Trophoblast cell (in vitro differentiated cells and primary cell): ENCODE measurements around the gene EPHA6.

Source experiments
- DNase-seq, 2 donors: peaks; one replicate each; pipeline ENCODE4 v3.0.0-alpha.2; 2016
- H2AFZ ChIP-seq: 2 replicates; pipeline ENCODE4 v1.6.1; 2013; ENCODE audit warnings: low read length, moderate library complexity, mild to moderate bottlenecking; ENCODE audit not compliant: insufficient read depth, poor library complexity
- H2AK5ac ChIP-seq: 2 replicates; pipeline ENCODE4 v1.6.1; 2013; ENCODE audit warnings: mild to moderate bottlenecking, low read length
- H2BK120ac ChIP-seq: 2 replicates; pipeline ENCODE4 v1.6.1; 2013; ENCODE audit warnings: low read length, mild to moderate bottlenecking, moderate library complexity; ENCODE audit not compliant: insufficient read depth, poor library complexity
- H2BK12ac ChIP-seq: 2 replicates; pipeline ENCODE4 v1.6.1; 2013; ENCODE audit warnings: mild to moderate bottlenecking, low read length, moderate library complexity
- H2BK5ac ChIP-seq: 2 replicates; pipeline ENCODE4 v1.6.1; 2013; ENCODE audit warnings: low read length, low read depth, moderate library complexity, mild to moderate bottlenecking; ENCODE audit not compliant: poor library complexity
- H3K14ac ChIP-seq: 2 replicates; pipeline ENCODE4 v1.6.1; 2013; ENCODE audit warnings: mild to moderate bottlenecking, low read length
- H3K18ac ChIP-seq: 2 replicates; pipeline ENCODE4 v1.6.1; 2013; ENCODE audit warnings: mild to moderate bottlenecking, low read length
- H3K23ac ChIP-seq: 2 replicates; pipeline ENCODE4 v1.6.1; 2013; ENCODE audit warnings: low read length
- H3K27ac ChIP-seq: 2 replicates; pipeline ENCODE4 v1.5.1; 2013; ENCODE audit warnings: low read depth, mild to moderate bottlenecking, inconsistent platforms, low read length, moderate library complexity
- H3K27me3 ChIP-seq: 2 replicates; pipeline ENCODE4 v1.6.1; 2013; ENCODE audit warnings: inconsistent platforms, mild to moderate bottlenecking, low read length, moderate library complexity; ENCODE audit not compliant: insufficient read depth
- H3K36me3 ChIP-seq, 2 experiments: 1 replicate in 1 of 2; 2 replicates in 1 of 2; pipeline ENCODE4 v1.6.1; 2013; ENCODE audit warnings: low read length in 2 of 2, mild to moderate bottlenecking in 2 of 2, moderate library complexity in 1 of 2; ENCODE audit not compliant: insufficient read depth in 2 of 2, control insufficient read depth in 1 of 2
- H3K4ac ChIP-seq: 2 replicates; pipeline ENCODE4 v1.6.1; 2013; ENCODE audit warnings: low read depth, mild to moderate bottlenecking, low read length, moderate library complexity
- H3K4me1 ChIP-seq, 2 experiments: 1 replicate in 1 of 2; 2 replicates in 1 of 2; pipeline ENCODE4 v1.6.1; 2013; ENCODE audit warnings: low read length in 2 of 2, mild to moderate bottlenecking in 2 of 2, moderate library complexity in 1 of 2; ENCODE audit not compliant: insufficient read depth in 2 of 2, control insufficient read depth in 1 of 2
- H3K4me2 ChIP-seq: 2 replicates; pipeline ENCODE4 v1.6.1; 2013; ENCODE audit warnings: inconsistent platforms, mild to moderate bottlenecking, low read length, moderate library complexity
- H3K4me3 ChIP-seq: 2 replicates; pipeline ENCODE4 v1.5.1; 2013; ENCODE audit warnings: mild to moderate bottlenecking, low read depth, low read length, inconsistent platforms
- H3K79me1 ChIP-seq: one replicate; pipeline ENCODE4 v1.6.1; 2013; ENCODE audit warnings: low read length
- H3K79me2 ChIP-seq: 2 replicates; pipeline ENCODE4 v1.6.1; 2013; ENCODE audit warnings: low read length, mild to moderate bottlenecking; ENCODE audit not compliant: control insufficient read depth, insufficient read depth, poor library complexity
- H3K9ac ChIP-seq: 2 replicates; pipeline ENCODE4 v1.6.1; 2013; ENCODE audit warnings: mild to moderate bottlenecking, low read length
- H3K9me3 ChIP-seq: 2 replicates; pipeline ENCODE4 v1.6.1; 2013; ENCODE audit warnings: low read depth, mild to moderate bottlenecking, control low read depth, inconsistent platforms, low read length; ENCODE audit not compliant: insufficient read depth
- H4K12ac ChIP-seq: 2 replicates; pipeline ENCODE4 v1.6.1; 2013; ENCODE audit warnings: low read depth, mild to moderate bottlenecking, low read length, moderate library complexity
- H4K8ac ChIP-seq: 2 replicates; pipeline ENCODE4 v1.6.1; 2013; ENCODE audit warnings: low read depth, mild to moderate bottlenecking, low read length, moderate library complexity
- H4K91ac ChIP-seq: one replicate; pipeline ENCODE4 v1.6.1; 2013; ENCODE audit warnings: low read depth, mild to moderate bottlenecking, low read length, moderate library complexity
- WGBS: extraction: QIAGEN DNeasy Blood & Tissue Kit; methylation state at CpG from one replicate; pipeline ENCODE4 v1.1.7; 2013; ENCODE audit warnings: missing lambda C conversion rate; ENCODE audit not compliant: insufficient read length, insufficient coverage; ENCODE audit errors: extremely low coverage; 5-methylcytosine and 5-hydroxymethylcytosine counted together

EPHA6 gene

GRCh38 chr3:96831175-96831574, 16.8 kb downstream of the EPHA6 start:
- H3K27me3 ChIP-seq = no peaks in the 10 kb centered on the region
- WGBS = no CpG with 5 or more reads among the region's 2 CpGs
- no peak overlapping the region for H3K27ac ChIP-seq
- no peak overlapping the region for H4K12ac ChIP-seq
- no peak overlapping the region for H3K18ac ChIP-seq
- no peak overlapping the region for H2BK5ac ChIP-seq
- no peak overlapping the region for H3K4me3 ChIP-seq
- H3K79me1 ChIP-seq = no peaks in the 10 kb centered on the region
- H2AFZ ChIP-seq = no peak overlapping the region
- H2BK120ac ChIP-seq = no peak overlapping the region
- no peaks in the 10 kb centered on the region for H3K4me1 ChIP-seq
- no peak overlapping the region for H3K9ac ChIP-seq
- no peak overlapping the region for H2BK12ac ChIP-seq
- DNase-seq = no peak
- H2AK5ac ChIP-seq = no peak overlapping the region
- H3K23ac ChIP-seq = no peak overlapping the region
- H3K14ac ChIP-seq = no peak overlapping the region
- H3K4ac ChIP-seq = no peak overlapping the region
- H3K9me3 ChIP-seq = no peaks in the 10 kb centered on the region
- no peak overlapping the region for H3K4me2 ChIP-seq
- no peaks in the 10 kb centered on the region for H3K79me2 ChIP-seq
- H3K36me3 ChIP-seq = no peaks in the 10 kb centered on the region
- H4K8ac ChIP-seq = no peak overlapping the region
- H4K91ac ChIP-seq = no peak overlapping the region

GRCh38 chr3:96833301-96833700, 18.9 kb downstream of the EPHA6 start:
- H2AFZ ChIP-seq = no peak overlapping the region
- H3K4me3 ChIP-seq = no peak overlapping the region
- H4K8ac ChIP-seq = no peak overlapping the region
- H3K4ac ChIP-seq = no peak overlapping the region
- no peaks in the 10 kb centered on the region for H3K36me3 ChIP-seq
- no peak overlapping the region for H3K23ac ChIP-seq
- no peak overlapping the region for H2AK5ac ChIP-seq
- DNase-seq = no peak
- H4K12ac ChIP-seq = no peak overlapping the region
- no peak overlapping the region for H3K27ac ChIP-seq
- H2BK120ac ChIP-seq = no peak overlapping the region
- H3K79me2 ChIP-seq = no peaks in the 10 kb centered on the region
- H3K4me2 ChIP-seq = no peak overlapping the region
- H3K9me3 ChIP-seq = no peaks in the 10 kb centered on the region
- no peak overlapping the region for H2BK12ac ChIP-seq
- no peaks in the 10 kb centered on the region for H3K4me1 ChIP-seq
- no peak overlapping the region for H3K14ac ChIP-seq
- H2BK5ac ChIP-seq = no peak overlapping the region
- no peak overlapping the region for H3K9ac ChIP-seq
- H3K18ac ChIP-seq = no peak overlapping the region
- H3K79me1 ChIP-seq = no peaks in the 10 kb centered on the region
- H4K91ac ChIP-seq = no peak overlapping the region
- no peaks in the 10 kb centered on the region for H3K27me3 ChIP-seq

GRCh38 chr3:96836153-96836915, 21.9 kb downstream of the EPHA6 start:
- H3K27me3 ChIP-seq = no peaks in the 10 kb centered on the region

GRCh38 chr3:96843505-96844203, 29.3 kb downstream of the EPHA6 start:
- H3K4me1 ChIP-seq = no peaks in the 10 kb centered on the region

More at GRCh38 chr3:96836153-96836915, 21.9 kb downstream of the EPHA6 start:
- H3K9me3 ChIP-seq = no peaks in the 10 kb centered on the region
- H2BK5ac ChIP-seq = no peak overlapping the region
- no peak overlapping the region for H3K4me2 ChIP-seq
- DNase-seq = no peak
- H3K9ac ChIP-seq = no peak overlapping the region
- no peak overlapping the region for H2AFZ ChIP-seq
- no peak overlapping the region for H4K8ac ChIP-seq
- no peaks in the 10 kb centered on the region for H3K79me2 ChIP-seq
- no peaks in the 10 kb centered on the region for H3K79me1 ChIP-seq
- H3K23ac ChIP-seq = no peak overlapping the region
- H3K36me3 ChIP-seq = no peaks in the 10 kb centered on the region
- H4K91ac ChIP-seq = no peak overlapping the region
- no peak overlapping the region for H2AK5ac ChIP-seq
- no peak overlapping the region for H3K18ac ChIP-seq
- H3K4me3 ChIP-seq = no peak overlapping the region
- H2BK120ac ChIP-seq = no peak overlapping the region
- H3K4ac ChIP-seq = no peak overlapping the region
- H3K14ac ChIP-seq = no peak overlapping the region
- H4K12ac ChIP-seq = no peak overlapping the region
- no peak overlapping the region for H3K27ac ChIP-seq
- no peak overlapping the region for H2BK12ac ChIP-seq
- H3K4me1 ChIP-seq = no peaks in the 10 kb centered on the region
- no CpG with 5 or more reads among the region's 2 CpGs for WGBS

More at GRCh38 chr3:96843505-96844203, 29.3 kb downstream of the EPHA6 start:
- no peak overlapping the region for H3K4ac ChIP-seq
- DNase-seq = no peak
- no peak overlapping the region for H4K12ac ChIP-seq
- no peak overlapping the region for H4K91ac ChIP-seq
- no peaks in the 10 kb centered on the region for H3K27me3 ChIP-seq
- H3K4me2 ChIP-seq = no peak overlapping the region
- no peak overlapping the region for H2BK12ac ChIP-seq
- H2AK5ac ChIP-seq = no peak overlapping the region
- H3K18ac ChIP-seq = no peak overlapping the region
- no peaks in the 10 kb centered on the region for H3K36me3 ChIP-seq
- H2AFZ ChIP-seq = no peak overlapping the region
- H3K9ac ChIP-seq = no peak overlapping the region
- H3K27ac ChIP-seq = no peak overlapping the region
- H3K79me1 ChIP-seq = no peaks in the 10 kb centered on the region
- H3K79me2 ChIP-seq = no peaks in the 10 kb centered on the region
- no peak overlapping the region for H3K14ac ChIP-seq
- H2BK120ac ChIP-seq = no peak overlapping the region
- WGBS = no CpG with 5 or more reads among the region's 6 CpGs
- no peak overlapping the region for H3K23ac ChIP-seq
- no peak overlapping the region for H2BK5ac ChIP-seq
- no peak overlapping the region for H3K4me3 ChIP-seq
- H3K9me3 ChIP-seq = no peaks in the 10 kb centered on the region
- H4K8ac ChIP-seq = no peak overlapping the region
